ENCODE data around the gene FAM111A. TPM values are rescaled to one million over a fixed set of nuclear protein-coding genes. Genes with fewer than 3 reads are reported as not detected.

Gene FAM111A
- polyA plus RNA-seq, 3 donors: 47.8 to 57.2 (median 54.6) TPM

- DNase-seq (ENCODE audit: low read depth in 3 of 3, low spot score in 2 of 3): no peak
Observed at GRCh38 chr11:59141191-59141590, 1.5 kb upstream of the FAM111A start.

- DNase-seq (ENCODE audit: low read depth in 3 of 3, low spot score in 2 of 3): no peak
Observed at GRCh38 chr11:59141673-59142460, 789 bp upstream of the FAM111A start.

- no peak for DNase-seq (ENCODE audit: low read depth in 3 of 3, low spot score in 2 of 3)
Observed at GRCh38 chr11:59144096-59144495, 1.4 kb downstream of the FAM111A start.

DNA sequence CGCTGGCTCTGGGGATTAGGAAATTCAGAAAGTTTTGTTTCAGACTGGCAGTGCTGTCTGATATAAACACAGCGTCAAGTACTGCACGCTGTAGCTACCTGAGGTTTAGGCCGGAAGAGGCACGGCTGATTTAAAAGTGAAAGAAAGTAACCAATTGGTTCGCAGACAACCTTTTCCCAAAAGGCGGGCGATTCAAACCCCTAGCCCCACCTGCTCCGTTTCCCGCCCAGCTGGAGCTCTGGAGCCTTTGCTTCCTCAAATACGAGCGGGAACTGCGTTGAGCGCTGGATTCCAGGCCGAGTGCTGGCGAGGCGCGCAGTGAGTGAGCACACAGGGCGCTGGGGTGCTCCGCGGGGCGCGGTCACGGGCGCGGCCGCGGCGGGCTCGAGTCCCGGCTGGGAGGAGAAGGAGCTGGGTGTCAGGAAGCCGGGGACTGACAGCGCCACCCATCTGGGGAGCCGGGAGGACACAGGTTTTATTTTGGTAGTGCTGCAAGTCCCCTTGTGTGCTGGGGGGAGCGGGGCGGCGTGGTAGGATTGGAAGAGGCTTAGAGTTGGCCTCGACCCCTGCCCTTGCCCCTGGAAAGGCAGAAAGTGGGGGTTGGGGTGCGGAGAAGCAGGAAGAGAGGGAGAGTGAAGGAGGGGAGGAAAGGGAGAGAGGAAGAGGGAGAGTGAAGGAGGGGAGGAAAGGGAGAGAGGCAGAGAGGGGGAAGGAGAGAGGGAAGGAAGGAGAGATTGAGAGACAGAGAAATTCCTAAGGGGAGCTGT, 2.1 kb downstream of the FAM111A start:
- peak; percentile 69 to 82 (median 71) for DNase-seq (ENCODE audit: low read depth in 3 of 3, low spot score in 2 of 3)

DNA sequence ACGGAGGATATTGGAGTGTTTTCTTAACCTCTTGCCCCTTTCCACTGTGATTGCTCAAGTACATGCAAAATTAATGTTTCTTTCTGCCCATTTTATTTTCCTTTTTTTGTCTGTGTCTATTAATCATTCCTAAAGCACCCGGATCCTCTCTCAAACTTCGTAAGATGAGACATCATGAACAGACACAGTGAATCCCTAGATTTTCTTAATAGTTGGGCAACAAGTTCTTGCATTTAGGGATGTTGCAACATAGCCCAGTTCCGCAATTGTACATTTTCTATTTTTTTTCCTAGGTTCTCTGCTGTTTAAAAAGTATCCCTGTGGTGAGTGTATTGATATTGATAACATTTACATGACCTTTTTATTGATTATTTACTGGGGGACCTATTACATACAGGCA, 2.9 kb downstream of the FAM111A start:
- no peak for DNase-seq (ENCODE audit: low read depth in 3 of 3, low spot score in 2 of 3)

DNA sequence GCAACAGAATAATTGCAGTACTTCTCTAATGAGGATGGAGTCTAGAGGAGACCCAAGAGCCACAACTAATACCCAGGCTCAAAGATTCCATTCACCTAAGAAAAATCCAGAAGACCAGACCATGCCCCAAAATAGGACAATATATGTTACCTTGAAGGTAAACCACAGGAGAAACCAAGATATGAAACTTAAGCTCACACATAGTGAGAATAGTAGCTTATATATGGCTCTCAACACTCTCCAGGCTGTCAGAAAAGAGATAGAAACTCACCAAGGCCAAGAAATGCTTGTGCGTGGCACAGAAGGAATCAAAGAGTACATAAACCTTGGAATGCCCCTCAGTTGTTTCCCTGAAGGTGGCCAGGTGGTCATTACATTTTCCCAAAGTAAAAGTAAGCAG, 9.1 kb downstream of the FAM111A start:
- DNase-seq (ENCODE audit: low read depth in 3 of 3, low spot score in 2 of 3): no peak

DNA sequence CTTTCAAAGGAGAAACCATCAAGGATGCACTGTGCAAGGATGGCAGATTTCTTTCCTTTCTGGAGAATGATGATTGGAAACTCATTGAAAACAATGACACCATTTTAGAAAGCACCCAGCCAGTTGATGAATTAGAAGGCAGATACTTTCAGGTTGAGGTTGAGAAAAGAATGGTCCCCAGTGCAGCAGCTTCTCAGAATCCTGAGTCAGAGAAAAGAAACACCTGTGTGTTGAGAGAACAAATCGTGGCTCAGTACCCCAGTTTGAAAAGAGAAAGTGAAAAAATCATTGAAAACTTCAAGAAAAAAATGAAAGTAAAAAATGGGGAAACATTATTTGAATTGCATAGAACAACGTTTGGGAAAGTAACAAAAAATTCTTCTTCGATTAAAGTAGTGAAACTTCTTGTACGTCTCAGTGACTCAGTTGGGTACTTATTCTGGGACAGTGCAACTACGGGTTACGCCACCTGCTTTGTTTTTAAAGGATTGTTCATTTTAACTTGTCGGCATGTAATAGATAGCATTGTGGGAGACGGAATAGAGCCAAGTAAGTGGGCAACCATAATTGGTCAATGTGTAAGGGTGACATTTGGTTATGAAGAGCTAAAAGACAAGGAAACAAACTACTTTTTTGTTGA, 9.8 kb downstream of the FAM111A start:
- DNase-seq (ENCODE audit: low read depth in 3 of 3, low spot score in 2 of 3): no peak

- DNase-seq (ENCODE audit: low read depth in 3 of 3, low spot score in 2 of 3): no peak
Observed at GRCh38 chr11:59154610-59155009, 12.0 kb downstream of the FAM111A start.

DNA sequence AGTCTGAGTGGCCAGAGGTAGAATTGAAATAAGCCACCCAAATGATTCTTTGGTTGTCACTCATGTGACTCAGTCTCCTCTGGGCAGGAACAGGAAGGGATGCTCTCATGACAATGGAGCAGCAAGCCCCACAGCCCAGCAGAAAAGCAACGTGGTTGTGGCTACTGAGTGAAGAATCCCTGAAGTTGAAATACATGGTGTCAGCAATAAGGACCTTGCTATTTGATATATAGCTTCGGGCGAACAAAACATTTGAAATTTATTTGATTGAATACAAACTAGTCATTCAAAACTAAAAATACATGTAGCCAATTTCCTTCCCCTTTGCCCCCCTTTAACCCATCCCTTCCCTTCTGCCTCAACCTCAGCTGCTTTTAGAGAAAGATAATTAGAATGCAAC, 14.8 kb downstream of the FAM111A start:
- no peak for DNase-seq (ENCODE audit: low read depth in 3 of 3, low spot score in 2 of 3)

- DNase-seq (ENCODE audit: low read depth in 3 of 3, low spot score in 2 of 3): no peak
Observed at GRCh38 chr11:59158206-59159068, 15.8 kb downstream of the FAM111A start.

DNA sequence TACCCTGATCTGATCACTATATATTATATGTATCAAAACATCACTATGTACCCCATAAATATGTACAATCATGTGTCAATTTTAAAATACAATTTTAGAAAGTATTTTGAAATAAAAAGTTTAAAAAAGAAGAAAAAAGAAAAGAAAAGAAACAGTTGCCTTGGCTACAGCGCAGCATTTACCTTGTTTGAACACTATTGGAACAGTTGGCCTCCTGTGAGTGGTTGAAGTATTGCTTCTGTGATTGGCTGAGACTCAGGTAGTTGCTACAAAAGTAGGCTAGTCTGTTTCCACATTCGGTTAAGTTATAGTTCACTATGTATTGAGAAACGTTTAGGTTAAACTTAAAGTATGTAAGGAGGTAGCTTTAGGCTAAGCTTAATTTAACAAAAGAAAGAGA, 21.4 kb downstream of the FAM111A start:
- DNase-seq (ENCODE audit: low read depth in 3 of 3, low spot score in 2 of 3): no peak

DNA sequence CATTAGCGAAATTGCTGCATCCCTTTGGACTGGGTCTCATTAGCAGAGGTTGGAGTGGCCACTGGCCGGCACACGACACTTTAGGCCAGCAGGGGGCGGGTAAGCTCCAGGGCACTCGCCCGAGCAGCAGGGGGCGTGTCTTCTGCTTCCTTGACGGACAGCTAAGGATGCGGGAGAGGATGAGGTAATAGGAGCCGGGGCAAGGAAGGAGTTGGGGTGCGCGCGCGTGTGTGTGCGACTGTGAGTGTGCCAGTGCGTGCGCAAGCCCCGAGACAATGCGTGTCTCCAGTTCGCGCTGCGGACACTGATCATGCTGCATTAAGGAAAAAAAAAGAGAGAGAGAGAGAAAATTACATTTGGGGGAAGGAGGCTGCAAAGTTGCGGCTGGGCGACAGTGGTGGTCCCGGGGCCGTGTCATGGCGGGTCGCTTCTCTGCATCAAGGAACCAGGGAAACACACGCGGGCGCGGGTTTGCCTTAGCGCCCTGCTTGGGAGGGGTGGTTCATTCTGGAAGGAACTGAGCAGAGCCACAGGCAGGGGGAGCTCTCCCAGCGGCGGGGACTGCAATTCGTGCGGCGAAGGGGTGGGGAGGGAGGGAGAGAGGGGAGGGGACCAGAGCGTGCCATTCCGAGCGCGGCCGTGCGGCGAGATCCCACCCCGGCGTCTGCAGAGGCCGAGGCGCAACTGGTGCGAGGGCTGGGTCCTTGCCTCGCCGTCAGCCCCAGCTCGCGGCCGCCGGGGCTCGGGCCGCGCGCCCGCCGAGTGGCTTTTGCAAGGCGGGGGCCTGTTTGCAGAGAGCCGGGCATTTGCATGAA, 29.1 kb downstream of the FAM111A start, which contains the start of gene DTX4:
Gene DTX4 (plus strand): TSS at position 625 of the 815 bp plus-strand sequence. CDS start 464 bp downstream, outside the sequence.
- DNase-seq (ENCODE audit: low read depth in 3 of 3, low spot score in 2 of 3): peak in 2 of 3 donors; percentile 81

DNA sequence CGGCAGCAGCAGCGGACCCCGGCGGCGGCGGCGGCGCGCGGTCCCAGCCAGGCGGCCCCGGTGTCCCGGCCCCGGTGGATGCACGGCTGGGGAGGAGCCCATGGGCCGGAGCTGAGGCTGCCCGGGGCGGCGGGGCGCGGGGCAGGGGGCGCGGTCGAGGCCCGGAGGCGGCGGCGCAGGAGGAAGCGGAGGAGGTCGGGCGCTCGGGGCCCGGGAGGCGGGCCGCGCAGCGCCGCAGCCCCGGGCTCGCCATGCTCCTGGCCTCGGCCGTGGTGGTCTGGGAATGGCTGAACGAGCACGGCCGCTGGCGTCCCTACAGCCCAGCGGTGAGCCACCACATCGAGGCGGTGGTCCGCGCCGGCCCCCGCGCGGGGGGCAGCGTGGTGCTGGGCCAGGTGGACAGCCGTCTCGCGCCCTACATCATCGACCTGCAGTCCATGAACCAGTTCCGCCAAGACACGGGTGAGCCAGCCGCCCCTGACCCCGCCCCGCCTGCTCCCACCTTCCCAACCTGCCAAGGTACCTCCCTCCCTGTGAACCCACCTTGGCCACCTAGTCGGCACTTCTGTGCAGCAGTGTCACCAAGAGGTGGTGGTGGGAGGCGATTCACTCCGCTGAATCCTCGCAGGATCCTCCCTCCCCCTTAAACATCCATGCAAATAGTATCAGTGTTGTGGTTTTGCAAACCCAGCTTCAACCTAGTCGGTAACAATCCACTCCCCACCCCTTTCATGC, 29.9 kb downstream of the FAM111A start:
- no peak for DNase-seq (ENCODE audit: low read depth in 3 of 3, low spot score in 2 of 3)

- peak in 1 of 3 donors; percentile 50 for DNase-seq (ENCODE audit: low read depth in 3 of 3, low spot score in 2 of 3)
Observed at GRCh38 chr11:59173080-59173963, 30.7 kb downstream of the FAM111A start.

DNA sequence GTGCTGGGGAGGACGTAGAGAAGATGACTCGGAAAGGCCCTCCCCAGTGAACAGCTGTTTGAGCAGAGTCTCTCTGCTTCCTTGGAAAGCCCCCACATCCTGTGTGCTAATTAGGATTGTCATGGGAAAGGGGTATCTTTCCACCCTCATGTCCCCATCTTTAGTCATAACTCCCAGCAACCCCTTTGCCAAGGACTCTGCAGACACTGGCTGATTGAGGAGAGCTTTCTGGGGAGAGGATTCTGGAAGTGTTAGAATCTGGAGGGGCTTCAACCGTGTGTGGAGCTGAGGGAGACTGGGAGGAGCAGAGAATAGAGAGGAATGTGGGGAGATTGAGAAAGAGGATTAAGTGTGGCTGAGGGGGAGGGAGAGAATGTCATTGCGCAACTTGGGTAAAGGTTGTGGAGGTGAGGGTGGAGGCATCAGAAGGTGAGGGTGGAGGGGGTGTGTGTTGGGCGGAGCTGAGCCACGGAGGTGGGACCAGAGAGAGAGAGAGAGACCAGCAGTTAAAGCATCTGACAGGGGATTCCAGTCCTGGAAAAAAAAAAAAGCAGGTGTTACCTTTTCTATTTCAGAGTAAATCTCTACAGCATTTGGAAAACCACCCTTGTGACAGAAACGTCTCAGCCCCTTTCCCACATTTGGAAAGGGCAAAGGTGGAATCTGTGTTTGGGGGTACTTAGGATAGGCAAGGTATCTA, 31.5 kb downstream of the FAM111A start:
- DNase-seq (ENCODE audit: low read depth in 3 of 3, low spot score in 2 of 3): no peak

DNA sequence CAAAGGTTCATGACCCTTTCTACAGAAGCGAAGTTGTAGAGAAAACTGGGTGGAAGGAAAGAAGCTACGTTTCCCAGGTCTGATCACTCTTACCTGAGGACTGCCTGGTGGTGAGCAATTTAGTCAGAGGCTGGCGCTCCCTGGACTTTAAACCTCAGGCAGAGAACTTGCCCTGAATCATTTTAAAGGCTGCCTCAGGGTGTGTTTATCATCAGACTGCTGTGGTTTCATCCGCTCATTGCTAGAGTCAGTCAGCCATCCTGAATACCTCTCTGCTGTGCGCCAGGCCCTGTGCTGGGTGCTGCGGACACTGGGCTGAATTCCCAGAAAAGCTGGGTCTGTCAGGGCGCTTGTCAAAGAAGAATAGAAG, 32.0 kb downstream of the FAM111A start:
- no peak for DNase-seq (ENCODE audit: low read depth in 3 of 3, low spot score in 2 of 3)

- no peak for DNase-seq (ENCODE audit: low read depth in 3 of 3, low spot score in 2 of 3)
Observed at GRCh38 chr11:59175091-59175501, 32.4 kb downstream of the FAM111A start.
